ENCODE measurements around the gene CAMK1D. TPM values are rescaled to one million over a fixed set of nuclear protein-coding genes. Genes with fewer than 3 reads are reported as not detected.

CAMK1D gene
- total and polyA plus RNA-seq, 2 of the 8 experiments (the other 6 are each of a cell fraction or from before 2014, with no cell fraction given), result 3.5 to 10.6 TPM

DNA sequence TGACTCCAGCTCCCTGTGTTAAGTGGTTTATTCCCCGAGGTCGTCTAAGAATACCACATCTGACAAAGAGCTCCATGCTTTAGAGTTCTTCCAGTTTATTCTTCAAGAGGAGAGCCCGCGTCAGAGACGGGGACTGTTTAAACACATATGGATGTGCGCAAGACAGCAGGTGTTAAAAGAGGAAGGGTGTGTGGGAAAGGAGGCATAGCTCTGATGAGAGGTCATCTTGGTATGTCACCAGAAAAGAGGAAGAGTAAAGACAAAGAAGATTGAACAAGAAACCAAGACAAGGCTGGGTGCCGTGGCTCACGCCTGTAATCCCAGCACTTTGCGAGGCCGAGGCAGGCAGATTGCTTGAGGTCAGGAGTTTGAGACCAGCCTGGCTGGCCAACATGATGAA is 393.4 kb downstream of the CAMK1D start:
- Histone ChIP-seq H4K91ac (replicated peaks; ENCODE audit: insufficient read length, low read length) (no peak overlapping the region), H3K18ac (ENCODE audit: extremely low read depth, low read length) (no peak overlapping the region), H3K36me3 (ENCODE audit: control insufficient read depth in 2 of 4, insufficient read depth in 4 of 4, low read length in 3 of 4) (no peaks in the 10 kb centered on the region), H3K27me3 (replicated peaks in 1 of 4; ENCODE audit: control insufficient read depth in 3 of 4, extremely low read depth in 1 of 4, insufficient read depth in 3 of 4, low read length in 3 of 4) (no peaks in the 10 kb centered on the region), H2AFZ (ENCODE audit: low read length) (no peak overlapping the region), H2BK120ac (replicated peaks; ENCODE audit: low read depth, low read length) (no peak overlapping the region), H2BK20ac (ENCODE audit: low read length) (no peak overlapping the region), H2BK12ac (ENCODE audit: low read depth, low read length) (no peak overlapping the region), H4K20me1 (replicated peaks in 1 of 2; ENCODE audit: control insufficient read depth in 1 of 2, insufficient read depth in 2 of 2, low read length in 2 of 2) (no peaks in the 10 kb centered on the region), H3K79me2 (ENCODE audit: control insufficient read depth in 1 of 2, insufficient read depth in 2 of 2, low read length in 2 of 2) (no peaks in the 10 kb centered on the region), H3K4me3 (ENCODE audit: extremely low read depth in 1 of 4, insufficient read depth in 2 of 4, low read depth in 3 of 4, low read length in 4 of 4) (no peak overlapping the region), H3K9ac (replicated peaks in 1 of 4; ENCODE audit: extremely low read depth in 1 of 4, low read depth in 3 of 4, low read length in 3 of 4) (no peak overlapping the region), H3K79me1 (ENCODE audit: low read depth, low read length) (no peaks in the 10 kb centered on the region), H3K23me2 (ENCODE audit: low read depth, low read length) (no peaks in the 10 kb centered on the region), H2BK15ac (ENCODE audit: low read length) (no peak overlapping the region), H3K23ac (ENCODE audit: insufficient read length) (no peak overlapping the region), H3K4me2 (ENCODE audit: insufficient read depth in 1 of 2, low read depth in 2 of 2, low read length in 2 of 2) (no peak overlapping the region), H4K8ac (ENCODE audit: extremely low read depth, insufficient read depth, low read length) (no peak overlapping the region), H2AK5ac (ENCODE audit: low read depth, low read length) (no peak overlapping the region), H2BK5ac (ENCODE audit: low read depth, low read length) (no peak overlapping the region), H3K4me1 (replicated peaks in 1 of 4; ENCODE audit: control insufficient read depth in 3 of 4, insufficient read depth in 4 of 4, low read length in 3 of 4) (peaks cover 0 to 2% (median 0%) of the 10 kb centered on the region in 4 experiments; a peak in 3 of 7 replicates), H4K5ac (ENCODE audit: insufficient read length, low read depth, low read length) (no peak overlapping the region), H3K27ac (ENCODE audit: low read depth, low read length) (no peak overlapping the region), H3K4ac (replicated peaks; ENCODE audit: insufficient read length, low read depth, low read length) (no peak overlapping the region), H3K9me3 (ENCODE audit: insufficient read depth in 2 of 2, low read depth in 1 of 2, low read length in 1 of 2) (no peaks in the 10 kb centered on the region), H3K56ac (replicated peaks; ENCODE audit: insufficient read length, low read depth, low read length) (no peak overlapping the region), H3K14ac (ENCODE audit: insufficient read length) (no peak overlapping the region)
- WGBS, 2 experiments (ENCODE audit: extremely low coverage in 1 of 2, insufficient coverage in 1 of 2, insufficient read length in 1 of 2, insufficient replicate concordance in 2 of 2, low coverage in 1 of 2, low lambda C conversion rate in 2 of 2, missing lambda C conversion rate in 1 of 2), result 97% methylated on average over 10 of the region's 10 CpGs; no CpG with 5 or more reads in 1 of the 2 experiments
- TF ChIP-seq, protein P1, sequence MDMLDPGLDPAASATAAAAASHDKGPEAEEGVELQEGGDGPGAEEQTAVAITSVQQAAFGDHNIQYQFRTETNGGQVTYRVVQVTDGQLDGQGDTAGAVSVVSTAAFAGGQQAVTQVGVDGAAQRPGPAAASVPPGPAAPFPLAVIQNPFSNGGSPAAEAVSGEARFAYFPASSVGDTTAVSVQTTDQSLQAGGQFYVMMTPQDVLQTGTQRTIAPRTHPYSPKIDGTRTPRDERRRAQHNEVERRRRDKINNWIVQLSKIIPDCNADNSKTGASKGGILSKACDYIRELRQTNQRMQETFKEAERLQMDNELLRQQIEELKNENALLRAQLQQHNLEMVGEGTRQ (IDR thresholded peaks at IDR 0.05; ENCODE audit: low read length), result no peak
- no peak for TF ChIP-seq GABPA (IDR thresholded peaks at IDR 0.05; ENCODE audit: borderline replicate concordance, insufficient read depth, low read length)
- TF ChIP-seq CHD2 (IDR thresholded peaks at IDR 0.05; ENCODE audit: low read length), result no peak
- no peak for TF ChIP-seq EP300 (IDR thresholded peaks at IDR 0.05; ENCODE audit: borderline replicate concordance in 1 of 2, low read depth in 2 of 2, low read length in 2 of 2)
- TF ChIP-seq, protein P2, sequence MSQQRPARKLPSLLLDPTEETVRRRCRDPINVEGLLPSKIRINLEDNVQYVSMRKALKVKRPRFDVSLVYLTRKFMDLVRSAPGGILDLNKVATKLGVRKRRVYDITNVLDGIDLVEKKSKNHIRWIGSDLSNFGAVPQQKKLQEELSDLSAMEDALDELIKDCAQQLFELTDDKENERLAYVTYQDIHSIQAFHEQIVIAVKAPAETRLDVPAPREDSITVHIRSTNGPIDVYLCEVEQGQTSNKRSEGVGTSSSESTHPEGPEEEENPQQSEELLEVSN (IDR thresholded peaks at IDR 0.05), result no peak
- no peak for TF ChIP-seq RXRA (IDR thresholded peaks at IDR 0.05; ENCODE audit: insufficient read depth, low read depth, low read length)
- TF ChIP-seq SP1 (IDR thresholded peaks at IDR 0.05; ENCODE audit: low read depth, low read length), result no peak
- TF ChIP-seq MAFK (IDR thresholded peaks at IDR 0.05; ENCODE audit: low read depth, low read length), result no peak
- TF ChIP-seq SUZ12 (IDR thresholded peaks at IDR 0.05; ENCODE audit: low read length), result no peak
- TF ChIP-seq CREB1 (IDR thresholded peaks at IDR 0.05), result no peak
- TF ChIP-seq GTF2F1 (IDR thresholded peaks at IDR 0.05; ENCODE audit: borderline replicate concordance, low read depth, low read length), result no peak
- CTCF ChIA-PET (ENCODE audit: partially characterized antibody), result interaction anchor here (0.6 to 2.0 kb wide), 10 partner anchors 12 to 1213 kb away, joined by 3 to 12 read pairs (median 4); no protein-coding TSS in a partner anchor
- POLR2A ChIA-PET (ENCODE audit: partially characterized antibody), result no interaction called here
- no peak for DNase-seq (ENCODE audit: low read depth in 1 of 2, low spot score in 2 of 2)
- FAIRE-seq, result no peak

Measured in H1 (cell line).